G401.6 (cell line): ENCODE data around the gene CHMP2A.

Experiments used
- FAIRE-seq: peaks from 2 replicates; lab custom pipeline; 2012; peaks lifted over from hg19 to GRCh38; lab: Jason Lieb, UNC

The CHMP2A gene

DNA sequence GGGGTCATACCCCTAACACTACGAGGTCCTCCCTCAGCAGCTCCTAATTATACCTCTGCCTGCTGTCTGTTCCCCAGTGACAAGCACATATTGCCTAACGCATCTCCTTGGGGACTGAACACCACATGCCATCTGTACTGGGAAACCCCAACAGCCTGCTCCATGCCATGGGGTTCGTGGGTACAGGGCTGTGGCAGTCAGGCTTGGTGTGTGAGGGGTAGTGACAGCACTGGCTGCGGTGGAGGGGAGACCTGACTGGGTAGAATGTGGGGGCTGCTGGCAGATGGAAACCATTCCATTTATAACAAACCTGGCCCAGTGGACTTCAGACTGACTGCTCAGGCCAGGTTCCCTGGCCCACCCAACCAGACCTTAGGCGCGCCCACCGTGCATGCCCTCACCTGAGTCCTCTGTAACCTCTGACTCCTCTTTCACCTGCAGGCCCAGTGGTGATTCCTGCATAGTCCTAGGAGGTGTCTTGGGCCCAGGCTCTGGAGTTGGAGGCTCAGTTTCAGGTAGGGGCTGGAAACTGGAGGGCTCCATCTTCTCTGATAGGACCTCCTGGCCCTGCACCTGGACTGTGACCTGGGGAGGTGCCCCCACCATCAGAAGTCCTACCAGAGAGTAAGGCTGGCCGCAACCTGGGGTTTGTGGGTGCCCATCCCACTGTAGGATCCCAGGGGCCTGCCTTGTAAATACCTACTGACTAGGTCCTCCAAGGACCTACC is 15.2 kb upstream of the CHMP2A start:
- FAIRE-seq = no peak

- FAIRE-seq = no peak
Measured at GRCh38 chr19:58569191-58569942, 14.5 kb upstream of the CHMP2A start.

GRCh38 chr19:58568453-58569130 is 13.7 kb upstream of the CHMP2A start:
- no peak for FAIRE-seq

GRCh38 chr19:58566989-58567388 is 12.1 kb upstream of the CHMP2A start:
- no peak for FAIRE-seq

DNA sequence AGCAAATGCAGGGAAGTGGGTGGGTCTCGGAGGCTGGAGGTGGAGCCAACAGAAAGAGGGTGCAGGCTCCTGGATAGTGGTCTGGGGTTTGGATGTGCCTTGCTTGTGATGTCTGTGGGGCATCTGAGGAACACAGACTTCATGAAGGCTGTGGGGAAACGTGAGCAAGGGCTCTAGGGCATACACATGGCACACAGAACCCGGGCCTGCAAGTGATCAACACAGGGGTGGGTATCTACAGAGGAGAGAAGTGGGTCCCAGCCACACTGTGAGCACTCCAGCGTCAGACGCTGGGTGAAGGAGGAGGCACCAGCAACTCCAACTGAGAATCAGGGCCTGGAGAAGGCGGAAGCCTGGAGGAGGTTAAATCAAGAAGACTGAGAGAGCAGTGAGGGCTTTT is 8.9 kb upstream of the CHMP2A start:
- no peak for FAIRE-seq

DNA sequence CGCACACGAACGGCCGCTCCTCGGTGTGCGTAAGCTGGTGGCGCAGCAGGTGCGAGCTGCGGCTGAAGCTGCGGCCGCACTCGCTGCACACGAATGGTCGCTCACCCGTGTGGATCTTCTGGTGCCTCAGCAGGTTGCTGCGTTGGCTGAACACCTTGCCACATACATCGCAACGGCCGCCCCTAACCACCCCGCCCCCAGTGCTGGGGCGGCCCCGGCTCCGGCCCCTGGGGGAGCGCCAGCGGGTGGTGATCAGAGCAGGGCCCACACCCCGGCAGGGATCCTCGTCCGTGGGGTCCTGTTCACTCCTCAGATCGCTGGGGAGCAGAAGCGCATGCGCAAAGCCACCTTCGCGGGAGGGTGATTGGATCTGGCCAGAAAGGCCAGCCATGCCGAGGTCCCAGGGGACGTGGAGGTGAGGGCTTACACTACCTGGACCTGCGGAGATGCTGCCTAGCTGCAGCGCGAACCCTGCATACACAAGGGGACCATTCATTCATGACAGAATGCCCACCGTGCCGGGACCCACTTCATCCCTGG is 8.2 kb upstream of the CHMP2A start:
- no peak for FAIRE-seq

DNA sequence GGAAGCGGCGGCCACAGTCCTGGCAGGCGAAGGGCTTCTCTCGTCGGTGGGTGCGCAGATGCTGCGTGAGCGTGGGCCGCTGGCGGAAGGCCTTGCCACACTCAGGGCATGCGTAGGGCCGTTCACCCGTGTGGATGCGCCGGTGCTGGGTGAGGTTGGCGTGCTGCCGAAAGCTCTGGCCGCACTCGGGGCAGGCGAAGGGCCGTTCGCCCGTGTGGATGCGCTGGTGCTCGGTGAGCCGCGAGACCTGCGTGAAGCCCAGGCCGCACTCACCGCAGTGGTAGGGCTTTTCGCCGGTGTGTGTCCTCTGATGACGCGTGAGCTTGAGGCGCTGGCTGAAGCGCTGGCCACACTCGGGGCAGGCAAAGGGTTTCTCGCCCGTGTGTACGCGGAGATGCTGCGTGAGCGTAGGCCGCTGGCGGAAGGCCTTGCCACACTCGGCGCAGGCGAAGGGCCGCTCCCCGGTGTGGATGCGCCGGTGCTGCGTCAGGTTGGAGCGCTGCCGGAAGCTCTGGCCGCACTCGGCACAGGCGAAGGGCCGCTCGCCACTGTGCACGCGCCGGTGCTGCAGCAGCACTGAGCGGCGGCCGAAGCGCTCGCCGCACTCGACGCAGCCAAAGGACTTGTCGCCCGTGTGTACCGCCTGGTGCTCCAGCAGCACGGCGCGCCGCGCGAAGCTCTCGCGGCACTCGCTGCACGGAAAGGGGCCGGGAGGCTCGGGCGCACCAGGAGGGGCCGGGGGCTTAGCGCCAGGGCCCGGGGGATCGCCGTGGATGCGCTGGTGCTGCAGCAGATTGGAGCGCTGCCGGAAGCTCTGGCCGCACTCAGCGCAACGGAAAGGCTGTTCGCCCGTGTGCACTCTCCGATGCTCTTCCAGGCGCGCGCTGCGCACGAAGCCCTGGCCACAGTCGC is 7.5 kb upstream of the CHMP2A start:
- no peak for FAIRE-seq

DNA sequence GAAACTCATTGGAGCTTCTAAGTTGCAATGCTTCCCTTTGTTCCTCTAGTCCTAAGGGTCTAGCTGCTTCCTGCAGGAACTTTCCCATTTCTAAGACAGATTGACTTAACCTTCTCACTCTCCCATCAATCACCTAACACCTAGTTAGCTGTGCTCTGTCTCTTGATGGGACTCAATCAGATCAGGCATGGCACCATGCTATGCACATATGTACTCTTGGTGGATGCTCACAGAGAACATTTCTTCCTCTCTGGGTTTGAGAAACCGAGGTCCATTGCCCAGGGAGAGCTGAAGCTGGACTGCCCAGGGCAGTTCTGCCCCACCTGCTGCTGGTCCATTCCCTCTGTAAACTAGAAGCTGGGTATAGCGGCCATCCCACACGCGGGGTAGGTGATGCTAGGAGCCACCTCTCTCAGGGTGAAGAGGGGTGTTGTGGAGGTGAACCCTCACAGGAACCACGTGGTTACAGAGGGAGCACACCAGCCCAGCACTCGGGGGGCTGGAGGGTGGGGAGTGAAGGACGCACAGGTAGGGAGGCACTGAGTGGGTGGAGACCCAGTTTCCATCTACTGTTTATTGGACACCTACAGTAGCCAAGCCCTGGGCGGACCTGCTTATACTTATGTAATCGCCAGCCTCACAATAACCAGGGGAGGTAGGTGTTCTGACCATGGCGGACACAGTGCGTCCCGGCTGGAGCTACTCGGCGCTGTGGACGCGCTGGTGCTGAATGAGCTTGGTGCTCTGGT is 6.6 kb upstream of the CHMP2A start:
- FAIRE-seq = no peak

DNA sequence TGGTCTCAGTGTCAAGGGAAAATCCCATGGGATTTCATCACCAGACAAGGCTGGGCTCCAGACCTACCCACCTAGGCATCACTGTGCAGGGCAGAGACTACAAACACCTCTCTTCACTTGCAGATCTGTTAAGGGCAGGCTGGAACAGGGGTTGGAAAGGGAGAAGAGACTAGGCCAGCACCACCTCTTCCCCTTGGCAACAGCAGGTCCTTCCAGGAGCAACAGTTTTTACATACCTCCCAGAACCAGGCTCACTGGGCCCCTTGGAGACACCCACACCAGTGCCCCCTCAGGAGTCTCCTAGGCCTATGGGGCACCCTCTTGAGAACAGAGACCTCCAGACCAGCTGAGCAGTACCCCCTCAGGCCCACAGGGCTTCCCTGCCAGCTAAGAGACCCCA is 6.0 kb upstream of the CHMP2A start:
- no peak for FAIRE-seq

DNA sequence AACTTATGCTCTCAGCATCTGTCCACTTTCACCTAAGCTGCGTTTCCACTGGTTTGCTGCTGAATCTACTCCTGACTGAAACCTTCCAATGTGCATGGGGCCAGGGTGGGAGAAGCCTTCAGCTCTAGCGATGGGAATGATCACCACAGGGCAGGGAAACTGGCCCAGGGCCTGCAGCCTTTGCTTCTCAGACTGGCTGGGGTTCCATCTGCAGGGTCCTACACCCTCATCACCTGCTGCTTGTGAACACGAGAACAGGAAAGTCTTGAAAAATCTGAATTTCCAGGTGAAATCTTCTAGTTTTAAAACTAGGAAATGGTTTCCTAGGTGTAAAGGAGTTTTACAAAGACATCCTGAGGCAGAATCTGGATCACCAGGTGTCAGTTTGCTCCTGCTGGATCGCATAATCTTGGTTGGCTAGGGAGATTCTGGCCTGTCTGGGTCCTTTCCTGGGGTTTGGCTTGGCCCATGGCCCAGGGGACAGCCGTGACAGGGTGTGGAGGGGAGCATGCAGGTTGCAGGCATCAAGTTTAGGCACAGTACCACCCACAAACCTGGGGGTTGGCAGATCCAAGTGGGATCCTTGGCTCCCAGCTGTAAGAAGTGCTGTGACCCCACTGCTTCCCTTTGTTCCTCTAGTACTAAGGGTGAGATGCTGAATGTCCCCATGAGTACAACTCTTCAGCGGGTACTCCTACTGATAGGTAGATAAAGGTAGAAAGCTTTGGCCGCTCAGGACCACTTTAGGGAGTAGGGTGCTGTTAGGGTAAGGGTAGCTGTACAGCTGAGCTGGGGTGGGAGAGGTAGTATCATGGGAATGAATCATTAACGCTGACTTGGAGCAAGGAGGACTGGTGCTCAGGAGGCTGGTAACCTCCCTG is 5.3 kb upstream of the CHMP2A start:
- no peak for FAIRE-seq

DNA sequence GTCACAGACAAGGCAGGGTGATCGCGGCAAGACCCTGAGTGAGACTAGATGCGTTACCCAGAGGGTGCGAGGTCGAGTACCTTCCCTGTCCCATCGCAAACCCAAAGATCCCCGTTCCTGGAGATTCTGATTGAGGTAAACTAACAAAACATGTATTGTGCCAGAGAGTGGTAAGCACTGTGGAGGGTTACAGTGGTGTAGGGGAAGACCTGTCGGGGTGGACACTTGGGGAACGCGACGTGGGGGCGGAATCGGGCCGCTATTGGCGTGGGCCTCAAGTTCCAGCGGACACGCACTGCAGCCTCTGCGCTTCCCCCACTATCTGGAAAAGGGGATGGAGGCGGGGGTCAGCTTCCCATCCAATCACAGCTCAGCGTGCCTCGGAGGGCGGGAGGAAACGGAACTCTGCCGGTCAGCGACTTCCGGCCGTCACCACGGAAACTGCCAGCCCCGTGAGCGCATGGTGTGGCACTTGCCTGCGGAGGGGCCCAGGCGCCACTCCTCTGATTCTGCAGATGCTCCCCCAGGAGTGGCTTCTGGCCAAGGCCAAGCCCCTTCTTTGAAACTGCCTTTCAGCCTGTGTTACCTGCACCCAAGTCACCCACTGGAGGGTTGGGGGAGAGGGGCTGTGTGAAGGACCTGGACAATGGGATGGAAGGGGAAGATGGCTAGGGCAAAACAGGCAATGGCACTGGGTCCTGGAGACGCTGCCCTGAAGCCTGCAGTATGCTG is 4.5 kb upstream of the CHMP2A start:
- FAIRE-seq = peak; percentile 95

GRCh38 chr19:58558623-58559274 is 3.8 kb upstream of the CHMP2A start:
- FAIRE-seq = peak; percentile 98

- FAIRE-seq = no peak
Measured at GRCh38 chr19:58558066-58558622, 3.2 kb upstream of the CHMP2A start, which contains the start of gene UBE2M. Gene UBE2M (minus strand): TSS chr19:58558611. CDS start chr19:58558381, 230 bp downstream.

DNA sequence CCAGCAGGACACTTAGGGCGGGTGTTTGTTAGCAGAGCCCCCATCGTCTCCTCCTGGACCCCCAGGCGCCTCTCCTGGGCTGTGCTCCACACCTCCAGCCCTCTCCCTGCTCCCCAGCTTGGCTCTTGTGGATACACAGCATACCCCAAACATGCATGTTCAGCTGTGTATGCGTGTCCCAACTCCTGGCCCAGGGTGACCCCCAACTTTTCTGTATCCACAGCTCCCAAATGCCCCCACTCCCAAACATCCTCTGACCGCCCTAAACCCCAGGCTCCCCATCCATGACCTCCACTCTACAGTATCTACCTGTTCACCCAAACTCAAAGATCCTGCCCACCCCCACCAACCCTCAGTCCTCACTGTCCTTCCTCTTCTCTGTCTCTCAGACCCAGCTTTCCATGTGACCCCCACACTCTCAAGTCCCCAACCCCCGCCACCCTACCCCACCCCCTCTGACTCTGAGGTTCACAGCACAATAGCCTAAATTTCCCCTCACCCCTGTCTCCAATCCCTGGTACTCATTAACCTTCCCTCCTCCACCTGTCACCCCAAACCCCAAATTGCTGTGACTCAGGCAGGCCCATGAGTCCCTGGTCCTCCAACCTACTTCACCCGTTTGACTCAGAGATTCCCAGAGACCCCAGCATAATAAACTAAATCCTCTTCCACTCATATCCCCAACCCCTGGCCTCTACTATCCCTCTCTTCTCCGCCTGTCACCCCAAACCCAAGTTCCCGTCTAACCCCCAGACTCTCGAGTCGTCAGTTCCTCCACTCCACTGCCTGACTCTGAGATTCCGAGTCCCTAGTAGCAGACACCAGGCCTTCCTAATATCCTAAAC is 2.5 kb upstream of the CHMP2A start:
- no peak for FAIRE-seq

DNA sequence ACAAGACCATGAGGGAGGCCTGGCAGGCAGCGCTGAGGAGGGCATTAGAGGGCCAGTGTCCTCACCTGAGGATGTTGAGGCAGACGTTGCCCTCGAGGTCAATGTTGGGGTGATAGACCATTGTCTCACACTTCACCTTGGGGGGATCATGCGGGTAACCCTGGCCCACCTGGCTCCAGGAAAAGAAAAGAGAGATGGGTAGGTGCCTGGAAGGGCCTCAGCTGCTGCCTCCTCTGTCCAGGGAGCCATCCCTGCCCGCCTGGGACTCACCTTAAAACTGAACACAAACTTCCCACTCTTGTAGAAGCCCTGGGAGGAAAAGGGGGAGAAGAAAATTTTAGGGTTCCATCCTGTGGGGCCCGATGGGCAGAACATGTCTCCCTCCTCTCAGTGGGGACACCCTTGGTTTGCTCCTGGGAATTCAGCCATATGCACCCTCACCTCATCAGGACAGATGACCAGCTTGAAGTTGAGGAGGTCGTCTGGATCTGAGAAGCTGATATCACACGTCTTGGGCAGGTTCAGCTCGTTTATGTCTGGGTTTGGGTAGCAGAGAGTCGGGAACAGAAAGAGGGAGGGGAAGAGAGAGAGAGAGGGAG is 1.8 kb upstream of the CHMP2A start:
- no peak for FAIRE-seq

DNA sequence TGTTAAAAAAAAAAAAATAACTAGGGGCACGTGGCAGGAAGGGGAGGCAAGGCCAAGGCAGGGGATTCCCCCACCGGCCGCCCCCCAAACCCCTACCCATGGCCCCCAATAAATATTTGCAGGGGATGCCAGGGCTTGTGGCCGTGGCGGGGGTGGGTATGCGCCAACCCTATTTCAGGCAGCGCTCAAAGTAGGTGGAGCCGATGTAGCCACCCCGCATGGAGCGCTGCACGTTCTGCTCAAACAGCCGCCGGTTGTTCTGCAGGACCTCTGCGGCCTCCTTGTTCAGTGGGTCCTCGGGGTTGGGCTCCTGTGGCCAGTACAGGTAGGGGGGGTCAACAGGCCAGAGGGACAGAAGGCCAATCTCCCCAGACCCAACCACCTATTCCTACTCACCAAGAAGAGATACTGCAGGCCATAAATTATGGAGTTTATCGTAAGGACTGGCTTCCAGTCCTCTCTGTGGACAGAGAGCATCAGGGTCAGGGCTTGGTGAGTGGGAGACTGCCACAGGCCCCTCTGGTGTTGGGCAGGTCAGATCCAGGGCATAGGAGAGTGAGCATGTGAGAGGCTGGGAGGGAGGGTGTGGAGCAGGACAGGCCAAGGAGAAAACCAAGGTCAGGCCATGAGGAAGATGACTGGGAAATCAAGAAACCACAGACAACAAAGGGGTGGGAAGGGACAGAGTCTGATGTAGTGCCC is 1.2 kb upstream of the CHMP2A start:
- FAIRE-seq = no peak
